HG02588 (cell line): ENCODE measurements around the gene NFATC1.

Experiments
- ATAC-seq: cut with Tn5 transposase; IDR thresholded peaks from one replicate; pipeline ENCODE4 v1.9.1; 2021; ENCODE audit warnings: mild to moderate bottlenecking, moderate library complexity; ENCODE audit not compliant: unreplicated experiment

Gene NFATC1

DNA sequence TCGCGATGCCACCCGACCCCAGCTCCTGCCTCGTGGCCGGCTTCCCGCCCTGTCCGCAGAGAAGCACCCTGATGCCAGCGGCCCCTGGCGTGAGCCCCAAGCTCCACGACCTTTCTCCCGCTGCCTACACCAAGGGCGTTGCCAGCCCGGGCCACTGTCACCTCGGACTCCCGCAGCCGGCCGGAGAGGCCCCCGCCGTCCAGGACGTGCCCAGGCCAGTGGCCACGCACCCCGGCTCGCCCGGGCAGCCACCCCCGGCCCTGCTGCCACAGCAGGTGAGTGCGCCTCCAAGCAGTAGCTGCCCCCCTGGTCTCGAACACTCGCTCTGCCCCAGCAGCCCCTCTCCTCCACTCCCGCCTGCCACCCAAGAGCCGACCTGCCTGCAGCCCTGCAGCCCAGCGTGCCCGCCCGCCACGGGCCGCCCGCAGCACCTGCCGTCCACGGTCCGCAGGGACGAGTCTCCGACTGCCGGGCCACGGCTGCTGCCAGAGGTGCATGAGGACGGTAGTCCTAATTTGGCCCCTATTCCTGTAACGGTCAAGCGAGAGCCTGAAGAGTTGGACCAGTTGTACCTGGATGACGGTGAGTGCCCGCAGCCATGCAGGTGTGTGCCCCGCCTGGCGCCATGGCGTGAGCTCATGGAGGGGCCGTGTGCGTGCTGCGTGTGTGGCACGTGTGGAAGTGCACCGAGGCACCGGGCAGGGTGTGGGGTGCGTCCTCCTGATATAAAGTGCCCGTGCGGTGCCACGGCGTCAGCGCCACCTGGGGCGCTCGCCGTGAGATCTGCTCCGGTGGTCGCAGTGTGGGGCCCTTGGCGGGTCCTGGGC lies 90.8 kb downstream of the NFATC1 start:
- ATAC-seq, result no peak

DNA sequence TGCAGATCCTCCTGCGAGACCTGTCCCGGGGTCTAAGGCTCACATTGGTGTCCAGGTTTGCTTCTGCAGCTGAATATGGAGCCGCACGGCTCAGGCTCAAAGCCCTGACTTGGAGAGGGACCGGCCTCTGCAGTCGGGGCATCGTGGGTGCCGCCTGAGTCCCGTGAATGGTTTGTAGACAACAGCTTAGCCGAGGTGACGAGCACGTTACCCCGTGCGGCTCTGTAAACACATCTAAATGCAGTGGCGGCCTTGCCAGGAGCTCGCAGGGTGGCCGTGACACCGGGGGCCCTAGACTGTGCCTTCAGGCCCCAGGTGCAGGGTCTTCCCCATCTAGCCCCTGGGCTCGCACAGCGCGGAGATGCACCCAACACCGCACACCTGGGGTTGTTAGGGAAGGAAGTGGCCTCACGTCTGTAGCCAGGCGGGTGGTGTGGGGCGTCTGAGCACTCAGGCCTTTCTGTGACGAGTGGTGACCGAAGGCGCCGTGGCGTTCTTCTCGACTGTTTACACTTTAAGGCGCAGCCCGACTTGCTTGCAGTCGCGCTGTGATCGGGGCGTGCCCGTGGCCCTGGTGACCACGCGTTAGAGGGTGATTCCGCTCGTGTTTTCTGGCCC lies 91.6 kb downstream of the NFATC1 start:
- no peak for ATAC-seq

GRCh38 chr18:79487801-79488201 lies 92.1 kb downstream of the NFATC1 start:
- no peak for ATAC-seq

GRCh38 chr18:79488311-79489050 lies 92.8 kb downstream of the NFATC1 start:
- ATAC-seq, result no peak

DNA sequence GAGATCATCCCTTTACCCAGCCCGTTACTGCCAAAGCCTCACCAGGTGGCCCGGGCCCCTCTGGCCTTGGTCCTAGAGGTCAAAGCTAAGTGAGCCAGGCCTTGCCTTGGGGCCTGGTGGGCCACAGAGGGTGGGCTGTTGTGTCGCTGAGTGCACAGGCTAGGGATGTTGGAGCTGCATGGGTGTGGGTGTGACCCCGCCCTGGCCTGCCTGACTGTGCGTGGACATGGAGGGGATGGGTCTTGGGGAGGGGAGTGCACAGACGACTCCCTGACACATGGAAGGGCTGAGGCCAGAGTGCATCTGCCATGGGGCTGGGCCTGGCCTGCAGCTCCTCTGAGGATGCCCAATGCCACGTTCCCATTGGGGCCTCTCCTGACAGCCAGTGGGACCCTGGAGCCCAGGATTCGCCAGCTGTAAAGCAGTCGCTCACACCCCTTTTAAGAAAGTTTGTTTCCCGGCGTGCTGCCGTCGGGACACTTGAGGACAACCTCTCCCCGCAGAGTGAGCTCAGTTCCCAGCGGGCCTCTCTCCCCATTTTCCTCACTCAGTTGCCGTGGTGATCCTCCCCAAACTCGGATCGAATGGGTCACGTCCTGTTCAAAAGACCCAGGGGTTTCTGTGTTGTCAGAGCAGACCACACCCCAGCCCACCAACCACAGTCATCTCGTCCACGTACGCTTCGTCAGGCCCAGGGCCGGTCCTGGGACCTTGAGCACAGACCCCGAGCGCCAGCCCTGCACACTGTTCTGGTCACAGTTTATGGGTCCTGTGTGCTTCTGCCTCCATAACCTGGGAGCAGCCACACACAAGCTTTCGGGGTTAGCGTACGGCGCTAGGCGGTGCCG lies 93.5 kb downstream of the NFATC1 start:
- ATAC-seq, result no peak

DNA sequence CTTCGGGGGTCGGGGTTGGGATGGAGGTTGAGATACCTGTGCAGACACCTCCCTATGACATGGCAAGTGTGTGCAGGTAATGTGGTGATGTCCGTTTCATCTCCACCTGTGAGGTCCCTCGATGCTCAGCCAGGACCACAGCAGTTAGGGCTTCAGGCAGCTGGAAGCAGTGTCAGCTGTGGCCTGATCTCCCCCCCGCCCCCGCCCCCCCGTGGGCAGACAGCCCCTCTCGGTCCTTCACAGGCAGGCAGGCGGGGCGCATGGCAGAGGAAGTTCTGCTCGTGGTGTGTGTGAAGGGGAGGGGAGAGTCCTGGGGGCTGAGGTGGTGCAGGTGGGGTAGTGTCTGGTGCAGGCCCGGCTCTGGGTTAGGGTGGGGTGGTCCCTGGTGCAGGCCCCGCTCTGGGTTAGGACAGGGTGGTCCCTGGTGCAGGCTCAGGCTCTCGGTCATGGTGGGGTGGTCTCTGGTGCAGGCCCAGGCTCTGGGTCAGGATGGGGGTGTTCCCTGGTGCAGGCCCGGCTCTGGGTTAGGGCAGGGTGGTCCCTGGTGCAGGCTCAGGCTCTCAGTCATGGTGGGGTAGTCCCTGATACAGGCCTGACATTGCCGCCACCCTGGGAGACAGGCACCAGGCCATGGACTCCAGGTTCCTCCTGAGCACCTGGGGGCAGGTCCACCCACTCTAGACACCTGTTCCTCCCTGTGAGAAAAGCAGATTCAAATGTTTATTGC lies 94.3 kb downstream of the NFATC1 start:
- ATAC-seq, result no peak

DNA sequence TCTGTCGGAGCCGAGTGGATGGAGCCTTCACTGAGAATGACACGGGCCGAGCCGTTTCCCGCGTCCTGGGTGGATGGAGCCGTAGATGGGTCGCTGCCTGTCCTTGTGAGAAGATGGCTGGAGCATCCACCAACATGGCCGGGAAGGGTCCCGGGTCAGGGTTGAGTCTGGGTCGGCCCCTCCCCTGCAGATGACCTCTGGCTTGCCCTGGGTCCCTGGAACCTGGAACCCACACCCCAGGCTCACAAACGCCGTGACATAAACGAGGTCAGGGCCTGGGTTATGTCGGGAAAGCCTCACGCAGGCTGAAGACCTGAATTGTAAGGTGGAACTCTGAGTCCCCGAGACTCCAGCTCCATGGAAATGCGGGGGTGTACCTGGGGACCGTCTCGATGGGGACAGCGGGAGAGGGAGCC lies 94.9 kb downstream of the NFATC1 start:
- no peak for ATAC-seq

DNA sequence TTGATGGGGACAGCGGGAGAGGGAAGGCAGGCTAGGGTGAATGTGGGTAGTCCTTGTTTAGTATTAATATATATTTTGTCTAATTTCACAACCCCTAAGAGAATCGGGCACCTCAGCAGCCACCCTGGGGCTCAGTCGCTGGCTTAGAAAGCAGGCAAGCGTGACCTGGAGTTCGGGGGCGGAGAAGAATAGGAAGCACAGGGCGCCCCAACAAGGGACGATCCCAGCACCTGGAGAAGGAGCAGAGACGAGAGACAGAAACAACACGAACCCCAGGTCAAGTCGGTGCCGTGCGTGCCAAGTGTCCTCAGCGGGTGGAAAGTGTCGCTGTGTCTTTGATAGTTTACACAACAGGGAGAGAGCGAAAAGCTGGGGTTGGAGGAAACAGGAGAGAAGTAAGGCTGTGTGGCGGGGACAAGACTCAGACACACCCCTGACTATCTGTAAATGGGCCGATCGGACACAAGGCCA lies 95.4 kb downstream of the NFATC1 start:
- ATAC-seq, result no peak

- no peak for ATAC-seq
Observed at GRCh38 chr18:79493211-79493800, 97.6 kb downstream of the NFATC1 start.

GRCh38 chr18:79493801-79494211 lies 98.1 kb downstream of the NFATC1 start:
- ATAC-seq, result no peak

DNA sequence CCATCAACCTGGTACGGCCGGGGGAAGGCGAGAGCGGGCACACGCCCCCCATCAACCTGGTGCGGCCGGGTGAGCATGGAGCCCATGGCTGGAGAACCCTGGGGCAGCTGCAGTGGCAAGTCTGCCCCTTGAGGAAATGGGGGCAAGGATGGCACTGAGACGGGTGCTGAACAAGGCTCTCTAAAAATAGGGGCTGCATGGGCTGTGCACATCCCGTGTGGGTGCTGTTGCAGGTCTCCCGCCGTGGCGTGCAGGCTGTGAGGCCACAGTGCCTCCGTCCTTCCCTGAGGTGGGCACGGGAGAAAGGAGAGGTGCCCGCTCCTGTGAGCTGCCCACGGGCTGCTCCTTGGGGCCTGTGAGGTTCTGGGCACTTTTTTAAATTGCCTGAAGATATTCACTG lies 99.2 kb downstream of the NFATC1 start:
- ATAC-seq, result no peak

GRCh38 chr18:79495591-79496071 lies 99.9 kb downstream of the NFATC1 start:
- no peak for ATAC-seq

DNA sequence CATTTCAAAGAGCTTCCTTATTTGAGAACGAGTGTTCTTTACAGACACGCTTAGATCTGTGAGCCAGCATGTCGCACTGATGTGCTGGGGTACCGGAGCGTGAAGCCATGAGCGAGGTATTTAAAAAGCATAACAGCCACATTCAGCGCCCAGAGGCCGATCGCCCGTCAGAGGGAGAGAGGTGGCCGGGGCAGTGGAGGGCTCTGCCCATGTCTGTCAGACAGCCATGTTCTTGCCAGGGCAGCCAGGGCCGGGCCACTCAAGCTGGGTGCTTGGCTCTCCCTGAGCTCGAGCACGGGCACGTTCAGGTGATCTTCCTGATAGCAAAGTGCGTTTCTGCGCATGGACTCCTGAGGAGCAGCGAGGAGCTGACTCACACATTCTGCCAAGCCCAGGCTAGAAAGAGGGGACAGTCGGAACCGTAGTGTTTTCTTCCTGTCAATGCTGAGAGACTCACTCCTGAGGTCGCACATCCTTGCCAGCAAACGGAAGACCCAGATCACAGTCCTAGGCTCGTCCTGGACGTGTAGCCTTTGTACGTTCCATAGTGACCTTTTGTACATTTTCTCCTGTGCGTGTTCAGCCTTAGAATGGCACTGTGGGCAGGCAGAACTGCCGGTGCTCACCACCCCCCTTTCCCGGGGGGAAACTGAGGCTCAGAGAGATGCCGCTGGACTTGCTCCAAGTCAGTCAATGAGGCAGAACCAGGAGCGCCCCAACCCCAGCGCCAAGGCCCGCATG lies 100.7 kb downstream of the NFATC1 start:
- ATAC-seq, result no peak

DNA sequence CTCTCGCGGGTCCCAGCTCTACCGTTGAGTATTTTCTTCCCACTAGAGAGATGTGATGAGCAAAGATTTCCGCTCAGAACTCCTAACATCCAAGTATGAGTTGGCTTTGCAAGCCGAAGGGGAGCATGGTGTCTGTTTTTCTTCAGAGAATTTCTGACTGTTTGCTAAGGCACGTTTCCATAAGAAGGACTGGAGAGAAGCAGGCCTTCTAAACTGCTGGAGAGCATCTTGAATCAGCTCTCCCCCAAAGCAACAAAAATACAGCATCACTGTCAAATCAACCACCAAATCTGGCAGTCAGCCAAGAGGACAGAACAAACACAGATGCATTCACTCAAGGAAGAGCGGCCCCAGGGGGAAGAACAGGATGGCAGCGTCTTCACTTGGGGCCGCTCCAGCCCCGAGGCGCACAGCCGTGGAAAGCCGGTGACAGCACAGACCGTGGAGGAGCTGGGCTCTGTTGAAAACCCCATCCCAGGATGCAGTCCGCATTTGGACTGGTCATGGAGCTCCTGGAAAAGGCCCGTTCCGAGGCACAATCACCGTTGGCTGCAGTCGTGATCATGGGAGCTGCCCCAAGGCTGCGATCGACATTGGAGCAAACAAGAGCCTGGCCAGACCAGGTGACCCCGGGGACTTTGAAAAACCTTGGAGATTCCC lies 101.4 kb downstream of the NFATC1 start:
- ATAC-seq, result no peak

- no peak for ATAC-seq
Observed at GRCh38 chr18:79497638-79498081, 101.9 kb downstream of the NFATC1 start.

- no peak for ATAC-seq
Observed at GRCh38 chr18:79498662-79499061, 102.9 kb downstream of the NFATC1 start.

DNA sequence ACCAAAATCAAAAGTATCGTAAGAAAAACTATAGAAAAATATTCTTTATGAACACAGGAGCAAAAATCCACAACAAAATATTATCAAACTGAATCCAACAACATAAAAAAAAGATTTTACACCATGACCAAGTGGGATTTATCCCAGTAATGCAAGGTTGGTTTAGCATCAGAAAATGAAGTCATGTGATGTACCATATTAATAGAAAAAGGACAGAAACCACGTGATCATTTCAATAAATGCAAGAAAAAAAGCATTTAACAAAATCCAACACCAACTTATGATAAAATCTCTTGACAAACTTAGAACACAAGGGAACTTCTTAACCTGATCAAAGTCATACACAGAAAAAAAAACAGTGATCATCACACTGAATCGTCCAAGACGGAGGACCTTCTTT lies 105.3 kb downstream of the NFATC1 start:
- no peak for ATAC-seq

DNA sequence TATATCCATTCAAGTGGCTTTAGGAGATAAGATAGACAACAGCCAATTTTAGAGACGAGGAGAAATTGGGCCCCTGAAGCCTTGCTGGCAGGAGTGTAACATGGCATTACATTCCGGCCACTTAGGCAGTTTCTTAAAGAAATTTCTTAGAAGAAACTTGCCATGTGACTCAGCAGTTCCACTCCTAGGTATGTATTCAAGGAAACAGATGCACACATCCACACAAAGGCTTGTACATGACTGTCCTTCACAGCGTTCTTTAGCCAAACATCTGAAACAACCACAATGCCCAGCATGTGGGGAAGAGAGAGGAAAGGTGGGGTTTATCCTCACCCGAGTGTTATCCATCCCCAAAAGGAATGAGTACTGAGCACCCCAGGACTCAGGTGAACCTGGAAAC lies 107.1 kb downstream of the NFATC1 start:
- ATAC-seq, result no peak
